GM23248 (cell line): ENCODE results near the gene NCKAP5L. TPM values are rescaled to one million over a fixed set of nuclear protein-coding genes. Genes with fewer than 3 reads are reported as not detected.

Source experiments
- DNase-seq: peaks from one replicate; pipeline ENCODE4 v3.0.0-alpha.2; 2015
- H2AFZ ChIP-seq: fragments of 200-600 bp; sonication (generic); 2 replicates; pipeline ENCODE4 v1.6.1; 2016; ENCODE audit warnings: antibody characterized with exemption
- H3F3A ChIP-seq: fragments of 200-600 bp; sonication (generic); 2 replicates; pipeline ENCODE4 v1.6.1; 2016; ENCODE audit warnings: mild to moderate bottlenecking, antibody characterized with exemption, mixed run types; ENCODE audit not compliant: insufficient read depth
- H3K27ac ChIP-seq: fragments of 200-600 bp; sonication (generic); 2 replicates; pipeline ENCODE4 v1.5.1; 2016; ENCODE audit warnings: mild to moderate bottlenecking
- H3K27me3 ChIP-seq: fragments of 200-600 bp; sonication (generic); replicated peaks from 2 replicates; pipeline ENCODE4 v1.6.1; 2016; ENCODE audit warnings: mild to moderate bottlenecking; ENCODE audit not compliant: insufficient read depth
- H3K36me3 ChIP-seq: fragments of 200-600 bp; sonication (generic); 2 replicates; pipeline ENCODE4 v1.6.1; 2016; ENCODE audit warnings: low read depth, mild to moderate bottlenecking
- H3K4me1 ChIP-seq: fragments of 200-600 bp; sonication (generic); 2 replicates; pipeline ENCODE4 v1.6.1; 2016; ENCODE audit warnings: mild to moderate bottlenecking; ENCODE audit not compliant: insufficient read depth
- H3K4me2 ChIP-seq: fragments of 200-600 bp; sonication (generic); one replicate; pipeline ENCODE4 v1.6.1; 2016; ENCODE audit warnings: mild to moderate bottlenecking; ENCODE audit not compliant: unreplicated experiment
- H3K4me3 ChIP-seq: fragments of 200-600 bp; sonication (generic); 2 replicates; pipeline ENCODE4 v1.5.1; 2016; ENCODE audit warnings: mild to moderate bottlenecking
- H3K79me2 ChIP-seq: fragments of 200-600 bp; sonication (generic); 2 replicates; pipeline ENCODE4 v1.6.1; 2016; ENCODE audit warnings: mild to moderate bottlenecking; ENCODE audit not compliant: insufficient read depth
- H3K9ac ChIP-seq: fragments of 200-600 bp; sonication (generic); 2 replicates; pipeline ENCODE4 v1.6.1; 2016; ENCODE audit warnings: mild to moderate bottlenecking
- H3K9me2 ChIP-seq: fragments of 200-600 bp; sonication (generic); 2 replicates; pipeline ENCODE4 v1.6.1; 2016; ENCODE audit warnings: mixed run types, mild to moderate bottlenecking, moderate library complexity; ENCODE audit not compliant: insufficient read depth
- H3K9me3 ChIP-seq: fragments of 200-600 bp; sonication (generic); one replicate; pipeline ENCODE4 v1.6.1; 2017; ENCODE audit warnings: low read depth
- H4K20me1 ChIP-seq: fragments of 200-600 bp; sonication (generic); 2 replicates; pipeline ENCODE4 v1.6.0; 2016; ENCODE audit not compliant: insufficient read depth
- EZH2 ChIP-seq: fragments of 200-600 bp; sonication (generic); IDR thresholded peaks from 2 replicates; pipeline ENCODE4 v1.6.1; 2018; ENCODE audit warnings: antibody characterized with exemption, mild to moderate bottlenecking; ENCODE audit not compliant: insufficient read depth, poor library complexity, severe bottlenecking
- EZH2phosphoT487 ChIP-seq: fragments of 200-600 bp; sonication (generic); IDR thresholded peaks from 2 replicates; pipeline ENCODE4 v1.6.1; 2018; ENCODE audit warnings: antibody characterized with exemption, moderate library complexity, mild to moderate bottlenecking, low read depth; ENCODE audit not compliant: insufficient read depth
- WGBS, 2 experiments: methylation state at CpG; one replicate each; pipeline ENCODE4 v1.1.6; 2015 to 2017; ENCODE audit warnings: low lambda C conversion rate in 2 of 2, low coverage in 1 of 2; ENCODE audit errors: missing lambda C conversion rate in 2 of 2; 5-methylcytosine and 5-hydroxymethylcytosine counted together
- in situ Hi-C: fragments of 300-500 bp; cut with MboI; formaldehyde crosslinking; loops from 2 replicates; pipeline ENCODE4 v1.15.0; 2020
- polyA plus RNA-seq: library from polyadenylated mRNA; unstranded; fragments of >200 nt; fragmentation: Nextera tagmentation; extraction: Ambion mirVana; gene quantifications from 2 replicates; pipeline ENCODE4 v1.2.1, GENCODE V29; 2016
- total RNA-seq: library from RNA; depleted of rRNA; stranded (reverse); fragments of >200 nt; shearing (Covaris generic); gene quantifications from 2 replicates; pipeline ENCODE4 v1.2.3, GENCODE V29; 2014

The NCKAP5L gene
- total and polyA plus RNA-seq, 2 experiments from 2014 or later = 14.1 to 28.4 TPM

- WGBS, 2 experiments = 63 to 65% methylated on average over 7 of the region's 7 CpGs
- H3K27ac ChIP-seq = no peak overlapping the region
- no peak overlapping the region for H2AFZ ChIP-seq
- peaks cover 6% of the 10 kb centered on the region; the same call in 1 of the 2 replicates for H3K4me1 ChIP-seq
- TF ChIP-seq EZH2phosphoT487 = no peak
- no peak for TF ChIP-seq EZH2
- in situ Hi-C loops = no loop called here
- peaks cover 3% of the 10 kb centered on the region; the same call in 1 of the 2 replicates for H3K36me3 ChIP-seq
- no peaks in the 10 kb centered on the region for H3K9me3 ChIP-seq
- no peaks in the 10 kb centered on the region for H3K27me3 ChIP-seq
- peaks cover 5% of the 10 kb centered on the region; the same call in 1 of the 2 replicates for H3F3A ChIP-seq
- H3K4me3 ChIP-seq = no peak overlapping the region
- peak; percentile 24 for DNase-seq
- peaks cover 14% of the 10 kb centered on the region; the same call in 1 of the 2 replicates for H4K20me1 ChIP-seq
- no peaks in the 10 kb centered on the region for H3K9me2 ChIP-seq
- H3K4me2 ChIP-seq = no peak overlapping the region
- no peak overlapping the region for H3K9ac ChIP-seq
- H3K79me2 ChIP-seq = no peaks in the 10 kb centered on the region; the same call in none of the 2 replicates
Measured at GRCh38 chr12:49818241-49818895, 9.8 kb downstream of the NCKAP5L start.

- Histone ChIP-seq H3K27ac (no peak overlapping the region), H3K4me2 (no peak overlapping the region), H3K36me3 (no peaks in the 10 kb centered on the region), H3K4me1 (no peaks in the 10 kb centered on the region), H3K79me2 (no peaks in the 10 kb centered on the region; the same call in none of the 2 replicates), H3K4me3 (no peak overlapping the region), H3F3A (no peaks in the 10 kb centered on the region), H3K9me2 (no peaks in the 10 kb centered on the region), H3K9me3 (no peaks in the 10 kb centered on the region), H4K20me1 (peaks cover 8% of the 10 kb centered on the region; the same call in 1 of the 2 replicates), H2AFZ (no peak overlapping the region), H3K27me3 (no peaks in the 10 kb centered on the region), H3K9ac (no peak overlapping the region)
- peak; percentile 35 for DNase-seq
- WGBS, 2 experiments = 81 to 83% methylated on average over 1 of the region's 1 CpG
- in situ Hi-C loops = no loop called here
- TF ChIP-seq EZH2 (no peak), EZH2phosphoT487 (no peak)
Measured at GRCh38 chr12:49813131-49813530, 15.1 kb downstream of the NCKAP5L start.

GRCh38 chr12:49811961-49812401 is 16.2 kb downstream of the NCKAP5L start:
- Histone ChIP-seq H3F3A (no peaks in the 10 kb centered on the region), H3K79me2 (no peaks in the 10 kb centered on the region; the same call in none of the 2 replicates), H3K9me2 (no peaks in the 10 kb centered on the region), H3K4me2 (no peak overlapping the region), H3K4me1 (no peaks in the 10 kb centered on the region), H3K9me3 (no peaks in the 10 kb centered on the region), H4K20me1 (peaks cover 10% of the 10 kb centered on the region; the same call in 1 of the 2 replicates), H2AFZ (no peak overlapping the region), H3K9ac (no peak overlapping the region), H3K4me3 (no peak overlapping the region), H3K27ac (no peak overlapping the region), H3K36me3 (no peaks in the 10 kb centered on the region), H3K27me3 (no peaks in the 10 kb centered on the region)
- WGBS, 2 experiments = 85 to 89% methylated on average over 4 of the region's 4 CpGs
- in situ Hi-C loops = no loop called here
- DNase-seq = no peak
- TF ChIP-seq EZH2 = no peak
- no peak for TF ChIP-seq EZH2phosphoT487

- Histone ChIP-seq H3K27ac (no peak overlapping the region), H3F3A (no peaks in the 10 kb centered on the region), H3K9me3 (no peaks in the 10 kb centered on the region), H3K4me3 (no peak overlapping the region), H3K36me3 (no peaks in the 10 kb centered on the region), H3K9ac (no peak overlapping the region), H3K9me2 (no peaks in the 10 kb centered on the region), H3K4me2 (no peak overlapping the region), H4K20me1 (peaks cover 10% of the 10 kb centered on the region; the same call in 1 of the 2 replicates), H2AFZ (no peak overlapping the region), H3K79me2 (no peaks in the 10 kb centered on the region; the same call in none of the 2 replicates), H3K4me1 (no peaks in the 10 kb centered on the region), H3K27me3 (no peaks in the 10 kb centered on the region)
- no peak for TF ChIP-seq EZH2
- TF ChIP-seq EZH2phosphoT487 = no peak
- no peak for DNase-seq
- WGBS, 2 experiments = 81 to 100% methylated on average over 3 to 5 of the region's 5 CpGs
- in situ Hi-C loops = no loop called here
Measured at GRCh38 chr12:49811136-49811535, 17.1 kb downstream of the NCKAP5L start.
